ENCODE measurements around the gene USF1. TPM values are rescaled to one million over a fixed set of nuclear protein-coding genes. Genes with fewer than 3 reads are reported as not detected.

USF1 gene
- total and polyA plus RNA-seq, 9 of the 15 experiments (the other 6 are each of a cell fraction or from before 2014, with no cell fraction given): 7.4 to 60.2 (median 54.2) TPM

DNA sequence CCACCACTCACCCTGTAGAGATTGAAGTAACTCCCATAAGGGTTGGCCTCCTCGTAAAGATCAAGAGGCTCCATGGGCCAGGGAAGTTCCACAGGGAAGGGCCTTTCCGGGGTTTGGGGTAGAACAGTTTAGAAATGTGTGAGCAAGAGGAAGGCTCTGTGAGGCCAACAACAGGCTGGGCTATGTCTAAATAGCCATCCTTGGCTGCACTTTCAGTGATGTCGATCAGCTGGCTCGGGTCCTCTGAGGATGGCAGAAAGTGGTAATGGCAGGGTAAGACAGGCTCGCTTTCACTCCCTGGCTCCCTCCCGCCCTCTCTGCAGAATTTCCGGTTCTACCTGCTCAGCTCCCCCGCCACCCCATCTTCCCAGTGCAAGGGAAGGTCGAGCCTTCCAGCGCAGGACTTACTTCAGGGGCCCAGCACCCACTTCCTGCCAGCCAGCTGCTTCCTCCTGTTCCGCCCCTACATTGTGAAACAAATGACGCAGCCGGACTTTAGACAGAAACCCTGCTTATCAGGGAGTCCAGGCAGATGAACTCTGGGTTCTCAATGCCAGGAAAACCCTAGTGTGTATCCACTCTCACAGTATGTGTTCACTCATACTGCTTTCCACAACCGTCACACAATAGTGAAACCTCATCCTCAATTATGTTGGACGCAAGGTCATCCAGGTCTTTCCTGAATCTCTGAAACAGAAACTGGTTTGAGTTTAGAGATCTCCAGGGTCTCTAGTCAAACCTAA is 32.1 kb downstream of the USF1 start (continued):
- TF ChIP-seq SIN3A (IDR thresholded peaks at IDR 0.05; ENCODE audit: borderline replicate concordance in 2 of 2, control insufficient read depth in 1 of 2, low read depth in 2 of 2, low read length in 2 of 2) (peak in 1 of 2 experiments; percentile 73; a peak in 2 of 4 replicates), FOXA3 (CRISPR knock-in tag; conservative IDR thresholded peaks at IDR 0.05 in 1 of 2, IDR thresholded peaks at IDR 0.05 in 1 of 2) (no peak), ZNF140 (CRISPR knock-in tag; IDR thresholded peaks at IDR 0.05) (no peak), CTBP1 (IDR thresholded peaks at IDR 0.05; ENCODE audit: borderline replicate concordance) (peak; percentile 89), IFI16 (CRISPR knock-in tag; IDR thresholded peaks at IDR 0.05) (no peak), SREBF2 (CRISPR knock-in tag; IDR thresholded peaks at IDR 0.05) (no peak), NCOA4 (IDR thresholded peaks at IDR 0.05; ENCODE audit: partially characterized antibody) (no peak), ETV1 (tag; conservative IDR thresholded peaks at IDR 0.05; ENCODE audit: low read depth) (peak; percentile 97), NONO (IDR thresholded peaks at IDR 0.05; ENCODE audit: low read depth in 2 of 2, low read length in 1 of 2) (no peak), RBBP5 (IDR thresholded peaks at IDR 0.05; ENCODE audit: borderline replicate concordance, insufficient read depth, low read length, poor library complexity, severe bottlenecking) (no peak), BRCA1 (IDR thresholded peaks at IDR 0.05) (no peak), BRCA1 (CRISPR knock-in tag; IDR thresholded peaks at IDR 0.05) (no peak)
- TF ChIP-seq, protein P1, sequence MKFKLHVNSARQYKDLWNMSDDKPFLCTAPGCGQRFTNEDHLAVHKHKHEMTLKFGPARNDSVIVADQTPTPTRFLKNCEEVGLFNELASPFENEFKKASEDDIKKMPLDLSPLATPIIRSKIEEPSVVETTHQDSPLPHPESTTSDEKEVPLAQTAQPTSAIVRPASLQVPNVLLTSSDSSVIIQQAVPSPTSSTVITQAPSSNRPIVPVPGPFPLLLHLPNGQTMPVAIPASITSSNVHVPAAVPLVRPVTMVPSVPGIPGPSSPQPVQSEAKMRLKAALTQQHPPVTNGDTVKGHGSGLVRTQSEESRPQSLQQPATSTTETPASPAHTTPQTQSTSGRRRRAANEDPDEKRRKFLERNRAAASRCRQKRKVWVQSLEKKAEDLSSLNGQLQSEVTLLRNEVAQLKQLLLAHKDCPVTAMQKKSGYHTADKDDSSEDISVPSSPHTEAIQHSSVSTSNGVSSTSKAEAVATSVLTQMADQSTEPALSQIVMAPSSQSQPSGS (CRISPR knock-in tag; IDR thresholded peaks at IDR 0.05): no peak
- TF ChIP-seq, protein P2, sequence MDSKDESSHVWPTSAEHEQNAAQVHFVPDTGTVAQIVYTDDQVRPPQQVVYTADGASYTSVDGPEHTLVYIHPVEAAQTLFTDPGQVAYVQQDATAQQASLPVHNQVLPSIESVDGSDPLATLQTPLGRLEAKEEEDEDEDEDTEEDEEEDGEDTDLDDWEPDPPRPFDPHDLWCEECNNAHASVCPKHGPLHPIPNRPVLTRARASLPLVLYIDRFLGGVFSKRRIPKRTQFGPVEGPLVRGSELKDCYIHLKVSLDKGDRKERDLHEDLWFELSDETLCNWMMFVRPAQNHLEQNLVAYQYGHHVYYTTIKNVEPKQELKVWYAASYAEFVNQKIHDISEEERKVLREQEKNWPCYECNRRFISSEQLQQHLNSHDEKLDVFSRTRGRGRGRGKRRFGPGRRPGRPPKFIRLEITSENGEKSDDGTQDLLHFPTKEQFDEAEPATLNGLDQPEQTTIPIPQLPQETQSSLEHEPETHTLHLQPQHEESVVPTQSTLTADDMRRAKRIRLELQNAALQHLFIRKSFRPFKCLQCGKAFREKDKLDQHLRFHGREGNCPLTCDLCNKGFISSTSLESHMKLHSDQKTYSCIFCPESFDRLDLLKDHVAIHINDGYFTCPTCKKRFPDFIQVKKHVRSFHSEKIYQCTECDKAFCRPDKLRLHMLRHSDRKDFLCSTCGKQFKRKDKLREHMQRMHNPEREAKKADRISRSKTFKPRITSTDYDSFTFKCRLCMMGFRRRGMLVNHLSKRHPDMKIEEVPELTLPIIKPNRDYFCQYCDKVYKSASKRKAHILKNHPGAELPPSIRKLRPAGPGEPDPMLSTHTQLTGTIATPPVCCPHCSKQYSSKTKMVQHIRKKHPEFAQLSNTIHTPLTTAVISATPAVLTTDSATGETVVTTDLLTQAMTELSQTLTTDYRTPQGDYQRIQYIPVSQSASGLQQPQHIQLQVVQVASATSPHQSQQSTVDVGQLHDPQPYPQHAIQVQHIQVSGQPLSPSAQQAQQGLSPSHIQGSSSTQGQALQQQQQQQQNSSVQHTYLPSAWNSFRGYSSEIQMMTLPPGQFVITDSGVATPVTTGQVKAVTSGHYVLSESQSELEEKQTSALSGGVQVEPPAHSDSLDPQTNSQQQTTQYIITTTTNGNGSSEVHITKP (IDR thresholded peaks at IDR 0.05; ENCODE audit: partially characterized antibody): peak; percentile 78
- TF ChIP-seq, protein P3, sequence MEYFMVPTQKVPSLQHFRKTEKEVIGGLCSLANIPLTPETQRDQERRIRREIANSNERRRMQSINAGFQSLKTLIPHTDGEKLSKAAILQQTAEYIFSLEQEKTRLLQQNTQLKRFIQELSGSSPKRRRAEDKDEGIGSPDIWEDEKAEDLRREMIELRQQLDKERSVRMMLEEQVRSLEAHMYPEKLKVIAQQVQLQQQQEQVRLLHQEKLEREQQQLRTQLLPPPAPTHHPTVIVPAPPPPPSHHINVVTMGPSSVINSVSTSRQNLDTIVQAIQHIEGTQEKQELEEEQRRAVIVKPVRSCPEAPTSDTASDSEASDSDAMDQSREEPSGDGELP (CRISPR knock-in tag; IDR thresholded peaks at IDR 0.05; ENCODE audit: borderline replicate concordance): peak; percentile 100
- TF ChIP-seq, protein P4, sequence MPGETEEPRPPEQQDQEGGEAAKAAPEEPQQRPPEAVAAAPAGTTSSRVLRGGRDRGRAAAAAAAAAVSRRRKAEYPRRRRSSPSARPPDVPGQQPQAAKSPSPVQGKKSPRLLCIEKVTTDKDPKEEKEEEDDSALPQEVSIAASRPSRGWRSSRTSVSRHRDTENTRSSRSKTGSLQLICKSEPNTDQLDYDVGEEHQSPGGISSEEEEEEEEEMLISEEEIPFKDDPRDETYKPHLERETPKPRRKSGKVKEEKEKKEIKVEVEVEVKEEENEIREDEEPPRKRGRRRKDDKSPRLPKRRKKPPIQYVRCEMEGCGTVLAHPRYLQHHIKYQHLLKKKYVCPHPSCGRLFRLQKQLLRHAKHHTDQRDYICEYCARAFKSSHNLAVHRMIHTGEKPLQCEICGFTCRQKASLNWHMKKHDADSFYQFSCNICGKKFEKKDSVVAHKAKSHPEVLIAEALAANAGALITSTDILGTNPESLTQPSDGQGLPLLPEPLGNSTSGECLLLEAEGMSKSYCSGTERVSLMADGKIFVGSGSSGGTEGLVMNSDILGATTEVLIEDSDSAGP (CRISPR knock-in tag; IDR thresholded peaks at IDR 0.05): no peak
- TF ChIP-seq, protein P5, sequence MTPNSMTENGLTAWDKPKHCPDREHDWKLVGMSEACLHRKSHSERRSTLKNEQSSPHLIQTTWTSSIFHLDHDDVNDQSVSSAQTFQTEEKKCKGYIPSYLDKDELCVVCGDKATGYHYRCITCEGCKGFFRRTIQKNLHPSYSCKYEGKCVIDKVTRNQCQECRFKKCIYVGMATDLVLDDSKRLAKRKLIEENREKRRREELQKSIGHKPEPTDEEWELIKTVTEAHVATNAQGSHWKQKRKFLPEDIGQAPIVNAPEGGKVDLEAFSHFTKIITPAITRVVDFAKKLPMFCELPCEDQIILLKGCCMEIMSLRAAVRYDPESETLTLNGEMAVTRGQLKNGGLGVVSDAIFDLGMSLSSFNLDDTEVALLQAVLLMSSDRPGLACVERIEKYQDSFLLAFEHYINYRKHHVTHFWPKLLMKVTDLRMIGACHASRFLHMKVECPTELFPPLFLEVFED (CRISPR knock-in tag; conservative IDR thresholded peaks at IDR 0.05): peak; percentile 79; the same call in 1 of the 2 replicates
